Tibial nerve (tissue), 4 donors: ENCODE measurements around the gene PLCXD3.

Experiments
- EP300 ChIP-seq, 2 donors: sonication (generic); formaldehyde crosslinking; IDR thresholded peaks; one replicate each; pipeline ENCODE4 v1.6.1; 2017; ENCODE audit warnings: antibody characterized with exemption in 2 of 2, mild to moderate bottlenecking in 1 of 2
- TF ChIP-seq, protein P1 (sequence below), 5 experiments: fragments of 200-600 bp in 3 of 5; fragments of 450-650 bp in 2 of 5; sonication (generic) in 3 of 5; IDR thresholded peaks; one replicate each; pipeline ENCODE4 v1.5.1; 2016 to 2019; ENCODE audit warnings: antibody characterized with exemption in 5 of 5, mild to moderate bottlenecking in 3 of 5, moderate library complexity in 2 of 5

DNA sequence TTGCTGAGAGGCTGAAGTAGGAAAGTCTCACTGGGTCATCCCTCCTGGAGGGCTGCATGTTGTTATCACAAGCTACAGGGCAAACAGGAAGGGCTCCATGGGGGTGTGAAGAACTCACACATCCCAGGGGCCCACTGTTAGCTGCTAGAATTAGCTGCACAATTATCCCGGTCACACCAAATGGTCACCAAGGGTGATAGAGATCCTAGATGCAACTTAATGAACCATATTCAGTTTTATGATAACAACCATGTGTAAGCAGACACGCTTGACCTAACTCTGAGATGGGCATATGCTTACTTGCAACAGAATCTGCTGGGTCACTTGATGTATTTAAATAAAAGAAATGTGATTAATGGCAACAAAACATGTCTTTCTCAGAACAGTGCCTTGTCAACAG is 153.6 kb downstream of the PLCXD3 start:
- TF ChIP-seq, protein P1, sequence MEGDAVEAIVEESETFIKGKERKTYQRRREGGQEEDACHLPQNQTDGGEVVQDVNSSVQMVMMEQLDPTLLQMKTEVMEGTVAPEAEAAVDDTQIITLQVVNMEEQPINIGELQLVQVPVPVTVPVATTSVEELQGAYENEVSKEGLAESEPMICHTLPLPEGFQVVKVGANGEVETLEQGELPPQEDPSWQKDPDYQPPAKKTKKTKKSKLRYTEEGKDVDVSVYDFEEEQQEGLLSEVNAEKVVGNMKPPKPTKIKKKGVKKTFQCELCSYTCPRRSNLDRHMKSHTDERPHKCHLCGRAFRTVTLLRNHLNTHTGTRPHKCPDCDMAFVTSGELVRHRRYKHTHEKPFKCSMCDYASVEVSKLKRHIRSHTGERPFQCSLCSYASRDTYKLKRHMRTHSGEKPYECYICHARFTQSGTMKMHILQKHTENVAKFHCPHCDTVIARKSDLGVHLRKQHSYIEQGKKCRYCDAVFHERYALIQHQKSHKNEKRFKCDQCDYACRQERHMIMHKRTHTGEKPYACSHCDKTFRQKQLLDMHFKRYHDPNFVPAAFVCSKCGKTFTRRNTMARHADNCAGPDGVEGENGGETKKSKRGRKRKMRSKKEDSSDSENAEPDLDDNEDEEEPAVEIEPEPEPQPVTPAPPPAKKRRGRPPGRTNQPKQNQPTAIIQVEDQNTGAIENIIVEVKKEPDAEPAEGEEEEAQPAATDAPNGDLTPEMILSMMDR (IDR thresholded peaks at IDR 0.05), result no peak
- TF ChIP-seq EP300 (IDR thresholded peaks at IDR 0.05), result no peak
